GM21515 (cell line): Measurements from ENCODE around the gene RABGAP1L.
"Not testable (repeated sequence)": the region's sequence is repeated elsewhere in the genome, so short reads cannot be mapped to it uniquely, and the experiment has no call there.

Source experiments
- ATAC-seq: cut with Tn5 transposase; IDR thresholded peaks from one replicate; pipeline ENCODE4 v1.9.1; 2021; ENCODE audit not compliant: unreplicated experiment

Gene RABGAP1L

GRCh38 chr1:174153085-174153824, 6.1 kb upstream of the RABGAP1L start:
- ATAC-seq: no peak

DNA sequence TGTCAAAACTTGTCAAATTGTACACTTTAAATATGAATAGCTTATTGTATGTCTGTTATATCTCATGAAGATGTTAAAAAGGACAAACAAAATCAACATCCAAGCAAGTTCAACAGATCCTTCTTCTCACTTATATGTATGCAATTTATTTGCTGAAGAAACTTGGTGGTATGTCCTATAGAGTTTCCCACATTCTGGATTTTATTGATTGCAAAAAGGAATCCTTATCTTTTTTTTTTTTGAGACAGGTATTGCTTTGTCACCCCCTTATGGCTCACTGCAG, 5.6 kb upstream of the RABGAP1L start:
- ATAC-seq: no peak

DNA sequence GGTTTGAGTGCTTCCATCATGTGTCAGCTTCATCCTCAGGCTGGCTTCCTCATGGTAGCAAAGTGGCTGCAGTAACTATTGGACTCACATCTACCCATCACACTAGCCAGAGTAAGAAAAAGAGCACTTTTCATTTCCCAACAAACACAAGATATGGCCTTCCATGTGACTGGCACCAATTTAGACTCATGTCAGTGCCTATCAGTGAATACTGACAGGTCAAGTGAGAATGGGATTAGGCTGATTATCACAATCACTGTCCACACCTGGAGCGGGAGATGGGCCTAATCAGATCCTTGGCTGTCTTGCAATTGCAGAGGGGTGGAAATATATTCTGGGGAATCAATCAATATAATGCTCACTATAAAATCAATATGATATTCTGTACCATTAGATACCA, 2.9 kb upstream of the RABGAP1L start:
- no peak for ATAC-seq

GRCh38 chr1:174157157-174157806, 2.0 kb upstream of the RABGAP1L start:
- peak; percentile 38 for ATAC-seq

GRCh38 chr1:174158767-174159251, 511 bp upstream of the RABGAP1L start:
- no peak for ATAC-seq

DNA sequence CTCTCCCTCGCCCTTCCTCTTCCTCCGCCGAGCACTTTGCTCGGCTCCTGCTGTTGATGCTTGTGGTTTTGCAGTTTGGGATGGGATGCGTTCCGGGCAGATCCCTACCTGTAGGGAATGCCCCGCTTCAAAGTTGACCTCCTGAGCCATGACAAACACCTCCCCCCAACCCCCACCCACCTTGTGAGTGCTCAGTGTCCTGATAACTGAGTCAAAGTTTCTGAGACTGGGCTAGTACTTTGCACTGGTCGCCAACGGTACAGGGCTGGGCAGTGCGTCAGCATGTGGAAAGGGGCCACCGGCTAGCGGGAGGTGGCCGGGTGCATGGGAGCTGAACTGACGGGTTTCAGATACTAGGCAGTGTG, 771 bp downstream of the RABGAP1L start:
- peak; percentile 14 for ATAC-seq

- no peak for ATAC-seq
Measured at GRCh38 chr1:174160603-174161002, 1.3 kb downstream of the RABGAP1L start.

DNA sequence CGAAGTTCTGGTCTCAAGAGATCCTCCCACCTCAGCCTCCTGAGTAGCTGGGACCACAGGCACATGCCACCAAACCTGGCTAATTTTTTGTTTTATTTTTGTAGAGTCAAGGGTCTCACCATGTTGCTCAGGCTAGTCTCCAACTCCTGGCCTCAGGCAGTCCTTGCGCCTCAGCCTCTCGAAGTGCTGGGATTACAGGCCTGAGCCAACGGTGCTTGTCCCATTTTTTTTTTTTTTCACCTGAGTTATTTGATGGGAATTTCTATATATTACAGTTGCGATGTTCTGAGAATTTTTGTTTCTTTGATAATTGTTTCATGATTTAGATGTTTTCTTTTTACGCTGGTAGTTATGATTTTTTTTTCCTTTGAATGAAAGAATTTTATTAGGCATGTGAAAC, 2.5 kb downstream of the RABGAP1L start:
- no peak for ATAC-seq

- no peak for ATAC-seq
Measured at GRCh38 chr1:174164826-174165225, 5.5 kb downstream of the RABGAP1L start.

- ATAC-seq: no peak
Measured at GRCh38 chr1:174165471-174166137, 6.3 kb downstream of the RABGAP1L start.

GRCh38 chr1:174166530-174167264, 7.4 kb downstream of the RABGAP1L start:
- ATAC-seq: no peak

DNA sequence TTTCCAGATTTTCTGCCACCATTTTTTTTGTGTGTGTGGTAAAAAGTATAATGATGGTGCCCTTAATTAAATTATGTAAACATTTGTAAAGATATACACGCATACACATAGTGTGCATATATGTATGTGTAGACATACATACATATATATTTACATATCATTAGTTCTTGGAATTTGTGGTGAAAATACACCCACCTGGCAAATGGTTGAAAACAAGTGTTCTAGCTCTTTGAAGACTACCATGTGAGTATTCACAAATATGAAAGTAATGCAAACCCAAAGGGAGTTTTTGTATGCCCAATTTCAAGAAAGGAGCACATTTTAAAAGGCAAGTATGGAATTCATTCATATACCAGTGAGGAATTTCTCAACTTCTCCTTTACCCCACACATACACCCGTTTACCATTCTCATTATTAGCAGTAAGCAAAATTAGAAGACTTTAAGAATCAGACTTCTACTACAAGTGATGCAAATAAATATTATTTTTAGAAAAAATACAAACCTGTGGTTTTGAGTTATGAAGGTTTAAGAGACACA, 8.0 kb downstream of the RABGAP1L start:
- no peak for ATAC-seq

DNA sequence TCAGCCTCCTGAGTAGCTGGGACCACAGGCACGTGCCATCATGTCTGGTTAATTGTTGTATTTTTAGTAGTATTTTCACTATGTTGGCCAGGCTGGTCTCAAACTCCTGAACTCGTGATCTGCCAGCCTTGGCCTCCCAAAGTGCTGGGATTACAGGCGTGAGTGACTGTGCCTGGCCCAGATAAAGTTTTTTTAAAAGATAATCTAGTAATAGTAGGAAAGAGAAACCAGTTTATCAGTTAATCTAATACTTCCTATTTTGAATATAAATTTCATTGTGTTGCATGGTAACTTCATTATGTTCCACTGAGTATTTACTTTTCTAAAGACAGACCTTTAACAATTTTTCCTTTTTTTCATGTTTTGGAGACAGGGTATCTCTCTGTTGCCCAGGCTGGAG, 10.0 kb downstream of the RABGAP1L start:
- no peak for ATAC-seq

GRCh38 chr1:174171073-174171472, 11.8 kb downstream of the RABGAP1L start:
- no peak for ATAC-seq

GRCh38 chr1:174174461-174175329, 15.4 kb downstream of the RABGAP1L start:
- no peak for ATAC-seq

GRCh38 chr1:174178459-174178858, 19.1 kb downstream of the RABGAP1L start:
- ATAC-seq: not testable (repeated sequence)

DNA sequence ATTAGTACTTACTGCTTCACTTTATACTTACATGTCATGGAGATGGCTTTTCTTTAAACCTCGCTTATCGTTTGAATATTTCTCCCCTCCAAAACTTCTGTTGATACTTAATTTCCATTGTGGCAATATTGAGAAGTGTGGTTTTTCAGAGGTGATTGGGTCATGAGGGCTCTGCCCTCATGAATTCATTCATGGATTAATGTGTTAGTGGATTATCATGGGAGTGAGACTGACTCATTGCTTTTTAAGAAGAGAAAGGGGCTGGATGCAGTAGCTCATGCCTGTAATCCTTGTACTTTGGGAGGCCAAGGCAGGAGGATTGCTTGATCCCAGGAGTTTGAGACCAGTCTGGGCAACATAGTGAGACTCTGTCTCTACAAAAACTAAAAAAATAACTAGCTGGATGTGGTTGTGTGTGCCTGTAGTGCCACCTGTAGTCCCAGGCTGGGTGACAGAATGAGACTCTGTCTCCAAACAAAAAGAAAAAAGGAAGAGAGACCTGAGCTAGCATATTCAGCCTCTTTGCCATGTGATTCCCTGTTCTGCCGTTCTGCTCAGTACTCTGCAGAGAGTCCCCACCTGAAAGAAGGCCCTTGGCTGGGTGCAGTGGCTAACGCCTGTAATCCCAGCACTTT, 30.2 kb downstream of the RABGAP1L start:
- ATAC-seq: no peak

DNA sequence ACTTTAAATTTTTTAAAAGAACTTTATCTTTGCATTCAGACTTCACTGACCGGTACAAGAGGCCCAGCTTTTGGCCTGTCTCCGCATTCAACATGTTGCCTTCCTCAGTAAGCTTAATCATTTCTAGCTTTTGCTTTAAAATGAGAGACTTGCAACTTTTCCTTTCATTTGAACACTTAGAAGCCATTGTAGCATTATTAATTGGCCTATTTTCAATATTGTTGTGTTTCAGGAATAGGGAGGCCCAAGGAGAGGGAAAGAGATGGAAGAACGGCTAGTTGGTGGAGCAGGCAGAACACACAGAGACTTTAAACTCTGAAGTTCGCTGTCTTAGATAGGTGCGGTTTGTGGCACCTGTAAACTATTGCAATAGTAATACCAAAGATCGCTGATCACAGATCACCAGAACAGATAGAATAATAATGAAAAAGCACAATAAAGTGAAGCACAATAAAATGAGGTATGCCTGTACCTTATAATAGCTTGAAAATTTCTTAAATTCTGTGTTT, 31.4 kb downstream of the RABGAP1L start:
- ATAC-seq: no peak

DNA sequence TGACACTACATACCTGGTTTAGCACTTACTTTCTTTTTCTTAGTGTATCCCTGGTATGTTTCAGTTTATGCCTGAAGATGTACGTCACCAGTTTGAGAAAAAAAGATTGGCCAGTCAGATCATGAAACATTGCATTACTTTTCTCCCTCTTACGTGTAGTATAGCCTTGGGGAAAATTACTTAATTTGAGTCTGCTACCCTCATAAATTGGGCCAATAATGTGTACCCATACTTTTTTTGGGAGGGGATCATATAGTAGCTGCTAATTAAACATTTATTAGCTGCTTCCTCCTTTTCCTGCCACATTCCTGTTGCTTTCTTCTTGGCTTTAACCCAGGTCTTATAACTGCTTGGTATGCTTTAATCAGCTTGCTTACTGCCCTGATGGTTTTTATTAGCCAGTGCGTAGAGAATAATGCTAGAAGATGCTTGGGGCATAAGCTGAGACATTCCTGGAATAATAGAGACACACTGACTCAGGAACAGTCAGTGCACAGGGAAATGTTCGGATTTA, 32.1 kb downstream of the RABGAP1L start:
- ATAC-seq: no peak
